ENCODE results near the gene VGLL1.

The VGLL1 gene

GRCh38 chrX:136572030-136572429, 40.0 kb downstream of the VGLL1 start:
- DNase-seq: no peak

- no peak for DNase-seq
Measured at GRCh38 chrX:136574548-136574947, 42.5 kb downstream of the VGLL1 start.

GRCh38 chrX:136577552-136577951, 45.5 kb downstream of the VGLL1 start:
- peak; percentile 71 to 79 for DNase-seq

GRCh38 chrX:136580316-136580715, 48.3 kb downstream of the VGLL1 start:
- no peak for DNase-seq

- DNase-seq: no peak
Measured at GRCh38 chrX:136582624-136583023, 50.6 kb downstream of the VGLL1 start.

- DNase-seq: no peak
Measured at GRCh38 chrX:136584545-136584944, 52.5 kb downstream of the VGLL1 start.

- DNase-seq: no peak
Measured at GRCh38 chrX:136585262-136585661, 53.2 kb downstream of the VGLL1 start.

- no peak for DNase-seq
Measured at GRCh38 chrX:136585960-136586359, 53.9 kb downstream of the VGLL1 start.

GRCh38 chrX:136586386-136586785, 54.4 kb downstream of the VGLL1 start:
- DNase-seq: no peak

- no peak for DNase-seq
Measured at GRCh38 chrX:136587532-136587931, 55.5 kb downstream of the VGLL1 start.

GRCh38 chrX:136588036-136588435, 56.0 kb downstream of the VGLL1 start:
- no peak for DNase-seq

GRCh38 chrX:136589966-136590365, 58.0 kb downstream of the VGLL1 start:
- DNase-seq: no peak

- DNase-seq: no peak
Measured at GRCh38 chrX:136597356-136597755, 65.3 kb downstream of the VGLL1 start.

GRCh38 chrX:136597954-136598353, 65.9 kb downstream of the VGLL1 start:
- no peak for DNase-seq

- no peak for DNase-seq
Measured at GRCh38 chrX:136598631-136599030, 66.6 kb downstream of the VGLL1 start.

- no peak for DNase-seq
Measured at GRCh38 chrX:136600059-136600458, 68.0 kb downstream of the VGLL1 start.
